HG02981 (cell line): ENCODE measurements around the gene OAF.
"Not testable (repeated sequence)": the region's sequence is repeated elsewhere in the genome, so short reads cannot be mapped to it uniquely, and the experiment has no call there.

Experiments
- ATAC-seq: cut with Tn5 transposase; IDR thresholded peaks from one replicate; pipeline ENCODE4 v1.9.1; 2021; ENCODE audit warnings: mild to moderate bottlenecking, moderate library complexity; ENCODE audit not compliant: unreplicated experiment

OAF gene

GRCh38 chr11:120210626-120211521 lies at the start of gene OAF:
TSS of gene OAF (plus strand) at chr11:120211032. CDS start at chr11:120211280, 248 bp downstream.
- ATAC-seq: peak; percentile 79

GRCh38 chr11:120167659-120168058 lies 43.2 kb upstream of the OAF start:
- no peak for ATAC-seq

- ATAC-seq: no peak
These were observed 42.5 kb upstream of the OAF start for GRCh38 chr11:120168108-120168959.

- peak; percentile 67 for ATAC-seq
These were observed 41.7 kb upstream of the OAF start for GRCh38 chr11:120168960-120169681.

GRCh38 chr11:120169981-120170698 lies 40.7 kb upstream of the OAF start:
- no peak for ATAC-seq

GRCh38 chr11:120170741-120171261 lies 40.0 kb upstream of the OAF start:
- no peak for ATAC-seq

- peak; percentile 52 for ATAC-seq
These were observed 38.5 kb upstream of the OAF start for GRCh38 chr11:120172054-120172911.

GRCh38 chr11:120173019-120173705 lies 37.7 kb upstream of the OAF start:
- no peak for ATAC-seq

- no peak for ATAC-seq
These were observed 37.0 kb upstream of the OAF start for GRCh38 chr11:120173807-120174206.

- no peak for ATAC-seq
These were observed 36.0 kb upstream of the OAF start for GRCh38 chr11:120174866-120175265.

- ATAC-seq: no peak
These were observed 32.2 kb upstream of the OAF start for GRCh38 chr11:120178561-120179056.

- ATAC-seq: no peak
These were observed 31.7 kb upstream of the OAF start for GRCh38 chr11:120179057-120179672.

- not testable (repeated sequence) for ATAC-seq
These were observed 30.8 kb upstream of the OAF start for GRCh38 chr11:120180063-120180462.

- ATAC-seq: no peak
These were observed 30.1 kb upstream of the OAF start for GRCh38 chr11:120180551-120181232.

- ATAC-seq: no peak
These were observed 29.4 kb upstream of the OAF start for GRCh38 chr11:120181376-120181975.

GRCh38 chr11:120182372-120182771 lies 28.5 kb upstream of the OAF start:
- no peak for ATAC-seq
